ENCODE results near the gene ZNF385B.

DNA sequence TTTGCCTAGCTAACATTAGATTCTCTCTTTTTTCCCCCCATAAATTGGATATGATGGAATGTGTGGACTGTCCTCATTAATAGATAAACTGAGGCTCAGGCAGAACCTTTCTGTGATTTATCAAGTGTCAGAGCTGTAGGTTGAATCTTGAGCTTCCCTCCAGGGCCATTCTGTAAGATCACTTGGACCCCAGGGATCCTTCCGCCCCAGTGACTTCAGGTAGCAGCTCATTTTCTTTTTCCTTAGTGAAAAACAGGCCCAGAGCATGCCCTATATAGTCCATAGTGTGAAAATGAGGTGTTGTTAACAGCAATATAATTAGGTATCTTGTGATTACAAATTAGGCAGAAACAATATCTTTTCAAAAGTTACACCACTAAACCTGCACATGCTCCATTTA, 269.7 kb downstream of the ZNF385B start:
- TF ChIP-seq, protein P1, sequence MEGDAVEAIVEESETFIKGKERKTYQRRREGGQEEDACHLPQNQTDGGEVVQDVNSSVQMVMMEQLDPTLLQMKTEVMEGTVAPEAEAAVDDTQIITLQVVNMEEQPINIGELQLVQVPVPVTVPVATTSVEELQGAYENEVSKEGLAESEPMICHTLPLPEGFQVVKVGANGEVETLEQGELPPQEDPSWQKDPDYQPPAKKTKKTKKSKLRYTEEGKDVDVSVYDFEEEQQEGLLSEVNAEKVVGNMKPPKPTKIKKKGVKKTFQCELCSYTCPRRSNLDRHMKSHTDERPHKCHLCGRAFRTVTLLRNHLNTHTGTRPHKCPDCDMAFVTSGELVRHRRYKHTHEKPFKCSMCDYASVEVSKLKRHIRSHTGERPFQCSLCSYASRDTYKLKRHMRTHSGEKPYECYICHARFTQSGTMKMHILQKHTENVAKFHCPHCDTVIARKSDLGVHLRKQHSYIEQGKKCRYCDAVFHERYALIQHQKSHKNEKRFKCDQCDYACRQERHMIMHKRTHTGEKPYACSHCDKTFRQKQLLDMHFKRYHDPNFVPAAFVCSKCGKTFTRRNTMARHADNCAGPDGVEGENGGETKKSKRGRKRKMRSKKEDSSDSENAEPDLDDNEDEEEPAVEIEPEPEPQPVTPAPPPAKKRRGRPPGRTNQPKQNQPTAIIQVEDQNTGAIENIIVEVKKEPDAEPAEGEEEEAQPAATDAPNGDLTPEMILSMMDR (IDR thresholded peaks at IDR 0.05) = no peak
- TF ChIP-seq POLR2A (IDR thresholded peaks at IDR 0.05) = no peak

All from adrenal gland (tissue), 5 donors.